Esophagus squamous epithelium (tissue), 4 donors: ENCODE results near the gene DDX47.

Experiments used
- CTCF ChIP-seq, 6 experiments: fragments of 450-650 bp in 4 of 6; fragments of 200-600 bp in 2 of 6; sonication (generic) in 2 of 6; IDR thresholded peaks; one replicate each; pipeline ENCODE4 v1.5.1; 2016 to 2019; ENCODE audit warnings: antibody characterized with exemption in 6 of 6, mild to moderate bottlenecking in 4 of 6, moderate library complexity in 4 of 6
- POLR2A ChIP-seq, 4 donors: fragments of 450-650 bp; IDR thresholded peaks; one replicate each; pipeline ENCODE4 v1.6.1; 2017; ENCODE audit warnings: antibody characterized with exemption in 4 of 4, mild to moderate bottlenecking in 4 of 4, moderate library complexity in 3 of 4

GRCh38 chr12:12786351-12786705 is 26.8 kb upstream of the DDX47 start:
- TF ChIP-seq POLR2A (IDR thresholded peaks at IDR 0.05) (no peak), CTCF (IDR thresholded peaks at IDR 0.05) (no peak)
